ENCODE measurements around the gene GALM. TPM values are rescaled to one million over a fixed set of nuclear protein-coding genes. Genes with fewer than 3 reads are reported as not detected.

Gene GALM
- total and polyA plus RNA-seq, 2 of the 8 experiments (the other 6 are each of a cell fraction or from before 2014, with no cell fraction given) = 9.9 to 13.1 TPM

GRCh38 chr2:38771632-38772031 lies 105.7 kb downstream of the GALM start:
- Histone ChIP-seq H3K56ac (replicated peaks; ENCODE audit: insufficient read length, low read depth, low read length) (no peak overlapping the region), H3K4me3 (ENCODE audit: extremely low read depth in 1 of 4, insufficient read depth in 2 of 4, low read depth in 3 of 4, low read length in 4 of 4) (no peak overlapping the region), H3K9ac (replicated peaks in 1 of 4; ENCODE audit: extremely low read depth in 1 of 4, low read depth in 3 of 4, low read length in 3 of 4) (no peak overlapping the region), H3K23me2 (ENCODE audit: low read depth, low read length) (no peaks in the 10 kb centered on the region), H4K20me1 (replicated peaks in 1 of 2; ENCODE audit: control insufficient read depth in 1 of 2, insufficient read depth in 2 of 2, low read length in 2 of 2) (no peaks in the 10 kb centered on the region), H3K79me1 (ENCODE audit: low read depth, low read length) (no peaks in the 10 kb centered on the region), H3K27ac (ENCODE audit: low read depth, low read length) (no peak overlapping the region), H2AK5ac (ENCODE audit: low read depth, low read length) (no peak overlapping the region), H2BK12ac (ENCODE audit: low read depth, low read length) (no peak overlapping the region), H2AFZ (ENCODE audit: low read length) (no peak overlapping the region), H2BK120ac (replicated peaks; ENCODE audit: low read depth, low read length) (no peak overlapping the region), H2BK15ac (ENCODE audit: low read length) (no peak overlapping the region), H3K27me3 (replicated peaks in 1 of 4; ENCODE audit: control insufficient read depth in 3 of 4, extremely low read depth in 1 of 4, insufficient read depth in 3 of 4, low read length in 3 of 4) (no peaks in the 10 kb centered on the region; a peak in 2 of 7 replicates), H3K4ac (replicated peaks; ENCODE audit: insufficient read length, low read depth, low read length) (no peak overlapping the region), H3K9me3 (ENCODE audit: insufficient read depth in 2 of 2, low read depth in 1 of 2, low read length in 1 of 2) (no peaks in the 10 kb centered on the region), H3K14ac (ENCODE audit: insufficient read length) (no peak overlapping the region), H4K91ac (replicated peaks; ENCODE audit: insufficient read length, low read length) (no peak overlapping the region), H2BK5ac (ENCODE audit: low read depth, low read length) (no peak overlapping the region), H3K23ac (ENCODE audit: insufficient read length) (no peak overlapping the region), H3K79me2 (ENCODE audit: control insufficient read depth in 1 of 2, insufficient read depth in 2 of 2, low read length in 2 of 2) (no peaks in the 10 kb centered on the region), H3K4me2 (ENCODE audit: insufficient read depth in 1 of 2, low read depth in 2 of 2, low read length in 2 of 2) (no peak overlapping the region), H3K4me1 (replicated peaks in 1 of 4; ENCODE audit: control insufficient read depth in 3 of 4, insufficient read depth in 4 of 4, low read length in 3 of 4) (no peaks in the 10 kb centered on the region), H4K5ac (ENCODE audit: insufficient read length, low read depth, low read length) (no peak overlapping the region), H4K8ac (ENCODE audit: extremely low read depth, insufficient read depth, low read length) (no peak overlapping the region), H3K36me3 (ENCODE audit: control insufficient read depth in 2 of 4, insufficient read depth in 4 of 4, low read length in 3 of 4) (no peaks in the 10 kb centered on the region), H2BK20ac (ENCODE audit: low read length) (no peak overlapping the region), H3K18ac (ENCODE audit: extremely low read depth, low read length) (no peak overlapping the region)
- 85% methylated on average over 5 of the region's 5 CpGs; no CpG with 5 or more reads in 1 of the 2 experiments for WGBS, 2 experiments (ENCODE audit: extremely low coverage in 1 of 2, insufficient coverage in 1 of 2, insufficient read length in 1 of 2, insufficient replicate concordance in 2 of 2, low coverage in 1 of 2, low lambda C conversion rate in 2 of 2, missing lambda C conversion rate in 1 of 2)
- ChIA-PET POLR2A (ENCODE audit: partially characterized antibody) (interaction anchor here (8.9 kb wide), 1 partner anchor 22 kb away, joined by 124 read pairs; the partner anchor contains the start of gene SRSF7), CTCF (ENCODE audit: partially characterized antibody) (interaction anchor here (1.5 kb wide), 1 partner anchor 176 kb away, joined by 3 read pairs; no protein-coding TSS in a partner anchor)
- FAIRE-seq = no peak
- no peak for DNase-seq (ENCODE audit: low read depth in 1 of 2, low spot score in 2 of 2)
- TF ChIP-seq HDAC6 (IDR thresholded peaks at IDR 0.05; ENCODE audit: low read depth, low read length) (no peak), SAP30 (IDR thresholded peaks at IDR 0.05; ENCODE audit: insufficient read depth, insufficient replicate concordance, low read length) (no peak), CHD1 (IDR thresholded peaks at IDR 0.05; ENCODE audit: low read depth, low read length) (no peak), TEAD4 (IDR thresholded peaks at IDR 0.05; ENCODE audit: low read depth, low read length) (no peak)
